GM19023 (cell line): Measurements from ENCODE around the gene ZDHHC14.
A peak's percentile ranks its signal among the peaks of the same experiment; 100 is the strongest.
"Not testable (repeated sequence)": the region's sequence is repeated elsewhere in the genome, so short reads cannot be mapped to it uniquely, and the experiment has no call there.

ENCODE experiments used
- ATAC-seq: cut with Tn5 transposase; IDR thresholded peaks from one replicate; pipeline ENCODE4 v1.9.1; 2021; ENCODE audit warnings: mild to moderate bottlenecking, moderate library complexity; ENCODE audit not compliant: unreplicated experiment

The ZDHHC14 gene

DNA sequence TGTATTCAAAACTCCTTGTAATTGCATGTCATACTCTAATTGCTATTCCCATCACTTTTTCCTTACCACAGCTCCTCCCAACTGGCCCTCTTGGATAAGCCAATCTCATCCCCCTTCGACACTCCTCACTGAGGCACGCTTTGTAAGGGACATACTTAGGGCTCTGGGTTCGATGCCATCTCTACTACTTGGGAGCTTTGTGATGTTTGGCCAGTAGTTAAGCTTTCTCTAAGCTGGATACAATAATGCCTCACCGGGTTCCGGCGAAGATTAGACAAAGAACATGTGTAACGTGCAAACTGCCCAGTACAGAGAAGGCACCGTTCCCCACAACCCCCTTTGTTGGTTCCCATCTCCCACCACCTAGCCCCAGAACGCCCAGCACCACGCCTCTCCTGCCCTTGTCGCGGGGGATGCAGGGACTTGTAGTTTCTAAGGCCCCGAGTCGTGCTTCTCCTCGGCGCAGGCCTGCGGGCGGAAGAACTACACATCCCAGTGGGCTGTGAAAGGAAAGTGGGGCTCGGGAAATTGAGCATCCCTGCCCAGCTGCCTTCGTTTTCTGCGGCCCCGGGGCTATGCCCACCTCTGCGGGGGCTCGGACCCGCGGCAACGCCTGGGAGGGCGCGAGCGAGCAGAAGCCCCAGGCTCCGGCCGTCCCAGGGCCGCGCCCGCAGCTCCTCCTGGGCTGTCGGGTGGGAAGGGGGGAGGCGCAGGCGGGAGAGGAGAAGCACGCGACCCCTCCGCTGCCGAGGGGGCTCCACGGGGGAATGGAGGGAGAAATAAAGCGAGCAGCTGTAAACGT is 1.1 kb upstream of the ZDHHC14 start:
- ATAC-seq = peak; percentile 77

GRCh38 chr6:157380458-157380778 is 572 bp upstream of the ZDHHC14 start:
- ATAC-seq = peak; percentile 5

GRCh38 chr6:157381631-157382621 is 936 bp downstream of the ZDHHC14 start:
- peak; percentile 20 for ATAC-seq

- no peak for ATAC-seq
These were observed 1.8 kb downstream of the ZDHHC14 start for GRCh38 chr6:157382821-157383220.

- no peak for ATAC-seq
These were observed 2.5 kb downstream of the ZDHHC14 start for GRCh38 chr6:157383471-157383870.

- ATAC-seq = not testable (repeated sequence)
These were observed 4.0 kb downstream of the ZDHHC14 start for GRCh38 chr6:157384962-157385361.

DNA sequence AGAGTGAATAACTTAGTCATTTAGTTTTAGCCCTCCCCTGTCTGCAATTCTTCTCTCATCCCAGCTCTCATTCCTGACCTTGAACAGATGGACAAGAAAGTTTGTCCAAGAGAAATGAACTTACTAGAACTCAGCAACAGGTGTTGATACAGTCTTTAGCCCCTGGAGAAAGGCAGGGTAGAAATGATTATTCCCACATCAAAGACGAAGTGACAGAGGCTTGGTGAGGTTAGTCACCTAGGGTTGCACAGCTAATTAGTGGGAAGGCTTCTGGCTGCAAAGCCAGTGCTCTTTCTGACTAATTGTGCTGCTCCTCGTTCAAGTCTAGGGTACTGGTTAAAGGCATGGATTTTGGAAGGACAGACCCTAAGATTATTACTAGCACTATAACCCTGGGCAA is 4.5 kb downstream of the ZDHHC14 start:
- no peak for ATAC-seq

- ATAC-seq = no peak
These were observed 5.0 kb downstream of the ZDHHC14 start for GRCh38 chr6:157386023-157386422.

DNA sequence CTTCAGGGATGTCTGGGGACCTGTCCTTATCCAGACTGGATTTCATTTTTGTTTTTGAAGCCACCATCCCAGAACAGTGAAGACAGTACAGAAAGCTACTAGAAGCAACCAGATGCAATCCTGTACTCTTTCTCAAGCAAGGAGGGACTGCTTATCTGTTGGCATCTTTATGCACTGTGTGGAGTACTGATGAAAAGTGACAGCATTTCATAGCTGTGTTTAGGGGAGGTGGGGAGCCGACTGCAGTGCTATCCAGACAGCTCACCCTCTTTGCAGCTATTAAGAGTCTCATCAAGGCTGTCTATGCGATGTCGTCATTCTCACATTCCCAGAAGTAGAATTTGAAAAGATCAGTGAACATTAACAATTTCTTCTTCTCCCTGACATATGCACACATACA is 5.5 kb downstream of the ZDHHC14 start:
- no peak for ATAC-seq

DNA sequence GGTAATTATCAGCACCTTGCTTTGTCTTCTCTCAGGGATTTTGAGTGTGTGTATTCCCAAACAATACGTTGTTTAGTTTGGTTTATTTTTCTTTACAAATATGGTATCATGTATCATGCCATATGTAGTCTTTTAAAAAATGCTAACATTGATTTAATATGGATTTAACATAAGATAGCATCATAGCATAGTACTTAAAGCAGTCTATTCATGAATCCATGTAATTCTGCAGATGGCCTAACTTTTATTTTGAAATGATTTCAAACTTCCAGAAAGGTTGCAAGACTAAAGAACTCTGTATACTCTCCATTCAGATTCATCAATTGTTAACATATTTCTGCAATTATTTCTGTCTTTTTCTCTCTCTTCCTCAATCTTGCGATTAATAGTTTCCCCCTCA is 7.9 kb downstream of the ZDHHC14 start:
- ATAC-seq = no peak

DNA sequence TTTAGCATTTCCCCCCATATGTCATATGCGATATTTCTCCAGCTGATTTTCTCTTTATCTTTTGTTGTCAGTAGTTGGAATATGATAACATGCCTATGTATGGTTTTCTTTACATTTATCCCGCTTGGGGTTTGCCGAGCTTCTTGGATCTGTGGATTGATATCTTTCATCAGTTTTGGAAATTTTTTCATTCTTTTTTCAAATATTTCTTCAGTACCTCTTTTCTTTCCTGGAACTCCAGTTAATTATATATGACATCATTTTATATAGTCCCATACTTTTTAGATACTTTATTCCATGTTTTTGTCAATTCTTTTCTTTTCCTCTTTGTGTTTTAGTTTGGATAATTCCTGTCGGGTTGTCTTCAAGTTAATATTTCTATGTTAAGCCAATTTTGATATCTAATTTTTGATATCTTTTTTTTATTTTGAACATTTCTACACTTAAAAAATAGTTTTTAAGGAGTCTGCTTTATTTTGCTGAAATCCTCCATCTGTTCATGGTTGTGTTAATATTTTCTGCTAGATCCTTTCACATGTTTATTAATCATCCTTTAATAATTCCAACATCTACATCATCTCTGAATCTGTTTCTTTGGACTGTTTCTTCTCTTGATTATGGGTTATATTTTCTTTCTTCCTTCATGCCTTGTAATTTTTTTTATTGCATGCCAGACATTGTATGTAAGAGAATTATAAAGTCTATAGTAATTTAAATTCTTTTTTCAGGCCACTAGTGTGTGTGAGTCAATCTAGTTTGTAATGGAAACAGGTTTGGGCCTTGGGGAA is 9.5 kb downstream of the ZDHHC14 start:
- ATAC-seq = no peak

DNA sequence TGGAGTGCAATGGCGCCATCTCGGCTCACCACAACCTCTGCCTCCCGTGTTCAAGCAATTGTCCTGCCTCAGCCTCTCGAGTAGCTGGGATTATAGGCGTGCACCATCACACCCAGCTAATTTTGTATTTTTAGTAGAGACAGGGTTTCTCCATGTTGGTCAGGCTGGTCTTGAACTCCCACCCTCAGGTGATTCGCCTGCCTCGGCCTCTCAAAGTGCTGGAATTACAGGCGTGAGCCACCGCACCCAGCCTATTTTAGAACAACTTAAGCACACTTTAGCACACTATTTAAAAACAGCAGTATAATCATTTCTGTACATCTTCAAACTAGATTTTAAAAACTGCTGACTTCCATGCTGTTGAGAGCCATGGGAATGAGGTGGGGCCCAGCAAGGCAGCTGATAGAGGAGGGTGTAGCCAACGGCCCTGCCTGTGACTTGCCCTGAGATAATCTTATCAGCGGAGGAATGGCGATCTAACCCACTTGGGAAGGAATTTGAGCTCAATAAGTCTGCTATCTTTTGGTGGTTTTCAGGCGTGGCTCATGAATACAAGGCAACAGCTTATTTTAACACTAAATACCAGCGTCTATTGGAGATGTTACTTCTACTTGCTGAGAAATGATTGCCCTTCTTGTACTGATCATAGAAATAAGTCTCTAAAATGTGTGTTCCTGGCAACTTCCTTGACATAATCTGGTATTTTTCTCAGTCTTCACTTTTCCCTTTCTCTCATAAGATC is 12.1 kb downstream of the ZDHHC14 start:
- ATAC-seq = no peak

- ATAC-seq = no peak
These were observed 12.8 kb downstream of the ZDHHC14 start for GRCh38 chr6:157393669-157394327.

- ATAC-seq = not testable (repeated sequence)
These were observed 14.2 kb downstream of the ZDHHC14 start for GRCh38 chr6:157395199-157395598.

GRCh38 chr6:157396026-157396425 is 15.0 kb downstream of the ZDHHC14 start:
- ATAC-seq = no peak

GRCh38 chr6:157397660-157398059 is 16.7 kb downstream of the ZDHHC14 start:
- no peak for ATAC-seq

- ATAC-seq = no peak
These were observed 17.2 kb downstream of the ZDHHC14 start for GRCh38 chr6:157398151-157398550.

GRCh38 chr6:157400676-157401075 is 19.7 kb downstream of the ZDHHC14 start:
- ATAC-seq = no peak

DNA sequence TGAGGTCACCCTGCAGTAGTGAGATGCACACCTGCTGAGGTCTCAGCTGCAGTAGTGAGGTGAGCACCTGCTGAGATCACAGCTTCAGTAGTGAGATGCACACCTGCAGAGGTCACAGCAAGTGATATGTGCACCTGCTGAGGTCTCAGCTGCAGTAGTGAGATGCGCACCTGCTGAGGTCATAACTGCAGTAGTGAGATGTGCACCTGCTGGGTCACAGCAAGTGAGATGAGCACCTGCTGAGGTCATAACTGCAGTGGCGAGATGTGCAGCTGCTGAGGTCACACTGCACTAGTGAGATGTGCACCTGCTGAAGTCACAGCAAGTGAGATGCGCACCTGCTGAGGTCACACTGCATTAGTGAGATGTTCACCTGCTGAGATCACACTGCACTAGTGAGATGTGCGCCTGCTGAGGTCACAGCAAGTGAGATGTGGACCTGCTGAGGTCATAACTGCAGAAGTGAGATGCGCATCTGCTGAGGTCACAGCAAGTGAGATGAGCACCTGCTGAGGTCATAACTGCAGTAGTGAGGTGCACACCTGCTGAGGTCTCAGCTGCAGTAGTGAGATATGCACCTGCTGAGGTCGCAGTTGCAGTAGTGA is 20.8 kb downstream of the ZDHHC14 start:
- ATAC-seq = no peak
